Stimulated activated CD8-positive, alpha-beta memory T cell treated with anti-CD3 and anti-CD28 coated beads, Interleukin-4, amount 100 ng/mL, for 4 hours (primary cell): ENCODE measurements around the gene VWA8.
"Not testable (repeated sequence)": the region's sequence is repeated elsewhere in the genome, so short reads cannot be mapped to it uniquely, and the experiment has no call there.

Experiments
- DNase-seq, 2 donors: peaks; one replicate each; pipeline ENCODE4 v3.0.0-alpha.2; 2020; ENCODE audit warnings: low read depth in 2 of 2, low spot score in 1 of 2

Gene VWA8

DNA sequence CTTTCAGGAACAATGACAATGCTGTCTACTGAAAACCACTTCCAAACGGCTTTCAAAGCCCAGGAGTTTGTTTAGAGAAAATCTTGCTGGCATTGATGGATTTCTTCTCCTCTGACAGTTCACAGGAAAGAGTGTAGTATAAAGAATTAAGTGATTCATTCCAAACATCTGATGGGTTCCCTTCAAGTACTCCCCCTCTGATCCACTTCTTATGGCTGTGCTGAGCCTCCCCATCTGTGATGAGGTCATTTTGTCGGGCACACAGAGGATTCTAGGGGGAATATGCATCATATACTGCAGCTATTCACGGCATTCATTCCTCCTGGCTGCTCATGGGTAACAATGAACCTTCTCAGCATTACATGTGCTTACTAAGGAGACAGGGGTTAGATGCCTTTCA, 395.7 kb downstream of the VWA8 start:
- no peak for DNase-seq

GRCh38 chr13:41563984-41564365, 396.9 kb downstream of the VWA8 start:
- no peak for DNase-seq

- no peak for DNase-seq
Observed at GRCh38 chr13:41563341-41563983, 397.4 kb downstream of the VWA8 start.

- DNase-seq: no peak
Observed at GRCh38 chr13:41562541-41563178, 398.2 kb downstream of the VWA8 start.

GRCh38 chr13:41562083-41562482, 398.8 kb downstream of the VWA8 start:
- DNase-seq: no peak

GRCh38 chr13:41561170-41561569, 399.7 kb downstream of the VWA8 start:
- no peak for DNase-seq

DNA sequence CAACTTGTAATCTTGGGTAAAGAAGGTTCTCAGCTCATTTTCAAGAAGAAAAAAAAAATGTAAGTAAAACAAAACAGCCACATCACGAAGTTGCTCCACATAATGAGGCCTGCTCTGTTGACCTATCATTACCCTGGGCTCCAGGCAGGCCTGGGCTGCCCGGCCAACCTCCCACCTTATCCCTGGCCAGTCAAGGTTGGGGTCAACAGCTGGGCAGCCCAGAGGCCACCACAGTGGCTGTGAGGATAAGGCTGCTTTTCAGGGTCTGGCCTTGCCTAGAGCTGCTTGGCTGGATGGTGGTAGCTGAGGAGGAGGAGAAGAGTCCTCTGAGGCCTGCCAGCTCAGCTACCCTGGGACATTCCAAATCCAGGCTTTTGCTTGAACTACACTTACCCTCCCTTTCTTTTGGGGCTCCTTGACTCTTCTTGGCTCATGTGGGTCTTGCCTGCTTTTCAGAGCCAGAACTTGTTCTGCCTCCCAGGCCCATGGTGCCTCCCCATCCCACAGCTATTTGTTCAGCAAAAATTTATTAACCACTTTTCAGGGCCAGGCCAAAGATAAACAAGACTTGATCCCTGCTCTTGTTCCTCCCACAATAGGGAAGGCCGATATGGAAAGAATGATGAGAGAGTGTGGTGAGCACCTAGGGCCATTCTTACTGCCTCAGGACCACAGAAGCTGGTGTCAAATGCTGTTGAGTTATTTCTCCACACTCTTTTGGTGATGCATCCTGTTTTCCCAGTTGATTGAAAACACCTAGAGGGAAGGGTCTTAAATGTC, 401.9 kb downstream of the VWA8 start:
- DNase-seq: no peak

GRCh38 chr13:41557719-41558118, 403.2 kb downstream of the VWA8 start:
- no peak for DNase-seq

- DNase-seq: no peak
Observed at GRCh38 chr13:41554626-41555386, 406.1 kb downstream of the VWA8 start.

DNA sequence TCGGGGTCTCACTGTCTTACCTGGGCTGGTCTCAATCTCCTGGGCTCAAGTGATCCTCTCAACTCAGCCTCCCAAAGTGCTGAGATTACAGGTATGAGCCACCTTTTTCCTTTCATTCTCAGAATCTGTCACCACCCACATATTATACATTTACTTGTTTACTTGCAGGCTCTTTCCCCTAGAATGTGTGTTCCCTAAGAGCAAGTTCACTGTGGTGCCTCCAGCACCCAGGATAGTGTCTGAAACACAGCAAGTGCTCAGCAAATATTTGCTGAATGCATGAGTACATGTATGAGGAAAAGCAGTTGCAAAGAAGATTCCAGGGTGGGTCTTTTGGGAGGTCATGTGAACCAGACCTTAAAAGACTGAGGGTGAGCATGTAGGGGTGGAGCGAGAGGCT, 406.7 kb downstream of the VWA8 start:
- no peak for DNase-seq

DNA sequence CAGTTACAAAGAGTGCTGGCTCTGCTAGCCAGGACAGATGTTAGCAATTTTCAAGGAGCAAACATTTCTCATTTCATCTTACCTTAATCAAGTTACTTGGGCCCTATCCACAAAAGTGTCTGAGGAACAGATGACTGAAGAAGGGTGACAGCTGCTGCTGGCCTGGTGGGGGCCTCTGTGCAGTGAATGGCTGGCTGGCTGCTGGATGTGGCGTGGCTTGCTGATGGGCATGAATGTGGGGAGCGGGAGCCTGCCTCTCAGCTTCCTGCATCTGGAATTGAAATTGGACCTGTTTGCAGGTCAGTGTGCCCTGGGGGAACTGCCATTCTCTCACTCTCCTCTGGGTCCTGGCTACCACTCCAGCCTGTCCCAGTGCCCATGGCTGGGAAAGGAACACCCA, 408.9 kb downstream of the VWA8 start:
- DNase-seq: no peak

GRCh38 chr13:41550276-41550675, 410.6 kb downstream of the VWA8 start:
- no peak for DNase-seq

DNA sequence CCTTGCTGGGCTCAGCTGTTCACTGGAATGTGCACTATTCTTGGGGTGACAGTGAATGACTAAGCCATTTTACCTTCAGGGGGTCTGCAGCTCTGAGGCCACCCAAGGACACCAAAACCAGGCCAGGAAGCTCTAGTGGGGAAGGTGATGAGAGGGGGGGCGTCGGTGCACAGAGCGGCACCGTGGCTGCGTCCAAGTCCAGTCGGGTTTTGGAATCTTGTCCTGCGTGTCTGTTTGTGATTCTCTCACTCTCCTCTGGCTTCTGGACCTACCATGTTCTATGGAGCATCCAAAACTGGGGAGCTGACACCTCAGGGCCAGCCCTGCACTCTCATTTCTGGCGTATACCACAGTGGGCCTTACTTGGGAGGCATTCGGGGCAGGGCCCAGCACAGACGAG, 411.4 kb downstream of the VWA8 start:
- no peak for DNase-seq

DNA sequence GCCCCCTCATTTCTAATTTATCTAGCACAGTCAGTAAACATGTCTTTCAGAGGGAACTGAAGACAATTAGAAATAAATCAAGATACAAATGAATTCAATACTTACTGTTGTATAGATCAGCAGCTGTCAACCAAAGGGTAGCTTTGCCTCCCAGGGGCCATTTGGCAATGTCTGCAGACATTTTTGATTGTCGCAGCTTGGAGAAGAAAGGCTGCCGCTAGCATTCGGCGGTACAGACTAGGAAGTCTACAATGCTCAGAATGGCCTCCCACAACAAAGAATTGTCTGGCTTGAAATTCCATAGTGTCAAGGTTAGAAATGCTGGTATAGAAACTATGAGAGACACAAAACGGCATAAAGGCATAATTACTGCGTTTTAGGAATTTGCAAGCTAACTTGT, 412.0 kb downstream of the VWA8 start:
- no peak for DNase-seq

DNA sequence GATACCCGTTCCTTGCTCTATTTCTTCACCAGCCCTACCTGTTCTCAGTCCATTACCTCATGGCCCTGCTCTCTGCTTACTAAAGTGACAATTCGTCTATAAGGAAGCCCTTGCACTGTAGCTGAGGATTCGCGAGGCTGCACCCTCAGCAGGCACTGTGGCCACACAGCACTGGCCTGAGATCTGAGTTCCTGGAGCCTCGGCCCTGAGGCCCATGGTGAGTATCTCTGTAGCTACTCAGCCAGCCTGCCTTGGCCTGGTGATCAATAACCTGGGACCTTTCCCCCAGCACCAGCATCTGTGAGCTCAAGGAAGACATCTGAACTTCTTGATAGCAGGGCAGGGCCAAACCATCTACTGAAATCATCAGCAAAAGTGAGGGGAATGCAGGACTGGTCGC, 412.9 kb downstream of the VWA8 start:
- no peak for DNase-seq

DNA sequence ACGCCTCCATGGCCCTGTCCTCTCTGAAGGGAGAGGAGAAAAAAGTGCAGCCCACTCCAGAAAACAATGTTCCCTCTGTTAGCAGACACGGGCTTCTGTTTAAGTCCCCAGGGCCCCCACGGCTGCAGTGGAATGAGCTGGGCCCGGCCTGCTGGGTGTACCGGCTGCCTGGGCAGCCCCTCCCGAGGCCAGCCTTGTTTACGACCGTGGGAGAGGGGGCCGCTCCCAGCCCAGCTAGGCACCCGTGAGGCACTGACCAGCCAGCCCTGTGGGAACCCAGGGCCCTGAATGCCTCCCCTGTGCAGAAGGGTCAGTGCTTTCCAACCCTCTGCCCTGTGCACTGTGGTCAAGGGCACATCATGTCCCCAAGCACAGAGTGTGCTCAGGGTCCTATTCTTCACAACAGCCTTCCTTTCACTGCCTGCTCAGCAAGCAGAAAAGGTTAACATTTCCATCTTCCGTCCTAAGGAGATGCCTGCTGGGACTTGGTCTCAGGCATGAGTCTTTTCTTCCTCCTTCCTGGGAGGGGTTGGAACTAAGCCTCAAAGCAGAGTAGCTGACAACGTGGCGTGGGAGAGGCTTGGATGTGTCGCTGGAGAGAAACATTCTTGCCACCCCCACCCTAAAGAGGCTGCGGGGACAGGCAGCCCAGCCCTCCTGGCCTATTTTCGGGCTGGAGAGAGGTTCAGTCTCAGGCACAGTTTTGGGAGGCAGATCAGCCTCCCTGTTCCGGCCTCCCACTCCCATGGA, 413.5 kb downstream of the VWA8 start:
- DNase-seq: no peak

GRCh38 chr13:41546372-41547190, 414.3 kb downstream of the VWA8 start:
- DNase-seq: no peak

GRCh38 chr13:41545432-41545707, 415.5 kb downstream of the VWA8 start:
- DNase-seq: no peak

DNA sequence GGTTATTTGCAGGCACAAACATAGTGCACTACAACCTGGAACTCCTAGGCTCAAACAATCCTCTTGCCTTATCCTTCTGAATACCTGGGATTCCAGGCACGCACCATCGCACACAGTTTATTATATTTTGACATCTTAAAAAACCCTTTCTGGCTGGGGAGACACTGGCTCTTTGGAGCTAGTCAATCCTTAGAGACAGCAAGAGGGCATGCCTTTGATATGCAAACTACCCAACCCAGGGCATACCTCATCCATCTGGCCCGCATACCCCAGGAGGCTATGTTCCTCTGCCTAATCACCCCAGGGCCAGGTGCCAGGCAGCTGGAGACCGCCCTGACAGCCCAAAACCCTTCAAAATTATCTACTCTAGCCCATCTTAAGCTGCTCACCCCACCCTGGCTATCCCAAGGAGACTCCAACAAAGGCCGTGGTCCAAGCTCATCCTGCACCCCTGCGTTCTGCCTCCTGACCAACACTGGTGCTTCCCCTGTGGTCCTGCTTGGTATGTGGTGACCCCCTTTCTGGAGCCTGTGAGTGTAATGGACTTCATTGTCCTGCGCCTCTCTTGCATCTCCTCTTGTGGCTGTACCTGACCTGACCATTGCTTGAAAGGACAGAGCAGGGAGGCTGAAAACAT, 417.1 kb downstream of the VWA8 start:
- DNase-seq: no peak

DNA sequence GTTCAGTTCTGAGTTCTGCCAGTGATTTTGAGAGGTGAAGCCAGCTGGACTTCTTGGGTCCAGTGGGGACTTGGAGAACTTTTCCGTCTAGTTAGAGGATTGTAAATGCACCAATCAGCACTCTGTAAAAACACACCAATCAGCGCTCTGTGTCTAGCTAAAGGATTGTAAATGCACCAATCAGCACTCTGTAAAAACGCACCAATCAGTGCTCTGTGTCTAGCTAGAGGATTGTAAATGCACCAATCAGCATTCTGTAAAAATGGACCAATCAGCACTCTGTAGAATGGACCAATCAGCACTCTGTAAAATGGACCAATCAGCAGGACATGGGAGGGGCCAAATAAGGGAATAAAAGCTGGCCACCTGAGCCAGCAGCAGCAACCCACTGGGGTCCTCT, 418.1 kb downstream of the VWA8 start:
- DNase-seq: not testable (repeated sequence)
